H1 (cell line): ENCODE results near the gene PROX2. TPM values are rescaled to one million over a fixed set of nuclear protein-coding genes. Genes with fewer than 3 reads are reported as not detected.

Experiments
- GABPA ChIP-seq: IDR thresholded peaks from 2 replicates; pipeline ENCODE4 v1.6.1; 2011; ENCODE audit warnings: mild to moderate bottlenecking, low read length, moderate library complexity, borderline replicate concordance; ENCODE audit not compliant: insufficient read depth
- RAD21 ChIP-seq, 2 experiments: IDR thresholded peaks in 1 of 2; conservative IDR thresholded peaks in 1 of 2; 2 replicates each; pipeline ENCODE4 v1.6.1; 2011; ENCODE audit warnings: low read depth in 2 of 2, low read length in 2 of 2, improper control_type of control experiment in 1 of 2, inconsistent platforms in 1 of 2, mild to moderate bottlenecking in 1 of 2, moderate library complexity in 1 of 2
- TBP ChIP-seq: IDR thresholded peaks from 2 replicates; pipeline ENCODE4 v1.6.1; 2011; ENCODE audit warnings: low read depth, low read length, improper control_type of control experiment
- polyA plus RNA-seq, 7 experiments: library from polyadenylated mRNA; depleted of rRNA in 3 of 7; stranded (reverse) in 5 of 7; unstranded in 2 of 7; fragments of >200 nt in 5 of 7; fragments of 200-250 nt in 2 of 7; gene quantifications; 1 replicate in 5 of 7; 2 replicates in 1 of 7; 4 replicates in 1 of 7; pipeline versions ENCODE4 v1.2.1 to v1.2.3, GENCODE V29; 2011 to 2013; ENCODE audit warnings: missing spikeins in 2 of 7, mixed read lengths in 2 of 7
- total RNA-seq: library from RNA; stranded (reverse); fragmentation: NEBNext Ultra II Directional; extraction: Animal tissue kit (Norgen Biotek cat#: 25700); gene quantifications from 2 replicates; pipeline ENCODE4 v1.2.1, GENCODE V29; 2021

Gene PROX2
- total and polyA plus RNA-seq, 2 of the 8 experiments (the other 6 are each of a cell fraction or from before 2014, with no cell fraction given), result 0.03 TPM; not detected in 1

DNA sequence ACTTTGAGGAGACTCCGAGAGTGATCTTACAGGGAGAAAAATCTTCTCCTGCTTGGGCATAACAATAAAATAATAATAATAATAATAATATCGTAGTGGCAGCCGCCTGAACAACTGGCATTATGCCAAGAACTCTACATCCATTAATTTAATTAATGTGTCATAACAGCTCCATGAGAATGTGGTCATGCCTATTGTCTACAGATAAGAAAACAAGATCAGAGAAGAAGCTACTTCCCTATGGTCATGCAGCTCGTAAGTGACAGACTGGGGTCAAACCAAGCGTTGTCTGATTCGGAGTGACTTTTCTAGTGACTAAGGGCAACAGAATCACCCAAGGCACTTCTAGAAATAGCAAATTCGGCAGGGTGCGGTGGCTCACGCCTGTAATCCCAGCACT is 11.7 kb downstream of the PROX2 start (continued):
- TF ChIP-seq RAD21 (IDR thresholded peaks at IDR 0.05 in 1 of 2, conservative IDR thresholded peaks at IDR 0.05 in 1 of 2; ENCODE audit: low read depth in 2 of 2, low read length in 2 of 2) (no peak), GABPA (no peak), TBP (no peak)
